Activated CD8-positive, alpha-beta memory T cell treated with anti-CD3 and anti-CD28 coated beads for 4 hours (primary cell): ENCODE data around the gene PLEKHA6.

ENCODE experiments used
- DNase-seq, 2 donors: peaks; one replicate each; pipeline ENCODE4 v3.0.0-alpha.2; 2020; ENCODE audit warnings: low read depth in 2 of 2

PLEKHA6 gene

DNA sequence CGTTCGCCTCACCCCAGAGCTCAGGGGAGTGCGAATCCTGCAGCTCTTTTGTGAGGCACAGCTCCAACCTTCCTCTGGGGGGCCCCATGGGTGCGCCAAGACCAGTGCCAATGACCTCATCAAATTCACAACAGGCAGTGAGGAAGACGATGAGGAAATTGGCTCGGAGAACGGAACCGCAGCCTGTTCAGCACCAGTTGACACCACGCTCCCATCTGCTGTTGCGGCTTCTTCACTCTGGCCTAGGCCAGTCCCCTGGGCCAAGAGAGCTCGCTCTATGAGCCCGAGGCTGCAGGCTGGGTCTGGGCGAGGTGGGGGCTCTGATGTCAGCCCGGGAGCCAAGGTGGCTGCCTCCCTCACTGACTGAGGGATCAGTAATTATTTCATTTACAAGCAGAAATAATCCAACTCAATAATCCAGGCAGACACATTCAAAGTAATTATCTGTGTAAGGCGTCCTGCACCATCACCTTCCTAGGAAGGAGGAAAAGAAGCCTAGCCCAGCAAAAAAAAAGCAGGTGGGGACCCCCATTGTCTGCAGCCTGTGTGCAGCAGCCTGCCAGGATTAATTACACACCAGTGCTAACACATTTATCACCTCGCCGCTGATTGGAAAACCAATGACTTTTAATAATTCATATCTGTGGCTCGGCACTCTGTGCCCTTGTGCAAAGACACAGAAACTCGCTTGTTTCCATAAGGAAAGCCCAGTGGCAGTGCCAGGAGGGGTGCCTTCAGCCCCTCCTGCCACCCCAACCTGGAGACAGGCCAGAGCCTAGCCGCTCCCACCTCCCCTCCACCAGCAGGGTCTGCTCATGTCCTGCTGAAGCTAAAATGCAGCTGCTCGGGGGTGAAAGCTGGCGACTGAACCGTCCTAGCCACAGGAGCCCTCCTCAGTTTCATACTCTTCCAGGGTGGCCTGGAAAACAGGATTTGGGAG lies 1.9 kb downstream of the PLEKHA6 start:
- DNase-seq = no peak

DNA sequence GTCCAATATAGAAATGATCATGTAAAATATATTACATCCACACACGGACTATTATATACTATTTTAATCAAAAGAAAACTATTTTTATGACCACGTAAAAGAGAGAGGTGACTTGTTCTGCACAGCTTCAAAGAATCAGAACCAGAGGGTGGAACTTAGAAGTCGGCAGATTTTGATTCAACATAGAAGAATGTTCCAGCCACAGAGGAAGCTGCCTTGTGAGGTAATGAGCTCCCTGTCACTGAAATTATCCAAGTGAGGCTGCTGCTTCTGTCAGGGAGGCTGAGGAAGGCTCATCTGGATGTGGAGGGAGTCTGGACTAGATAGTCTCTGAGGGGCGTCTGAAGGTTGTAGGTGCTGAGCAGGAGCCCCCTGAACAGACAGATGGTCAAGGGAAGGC lies 2.7 kb downstream of the PLEKHA6 start:
- no peak for DNase-seq

DNA sequence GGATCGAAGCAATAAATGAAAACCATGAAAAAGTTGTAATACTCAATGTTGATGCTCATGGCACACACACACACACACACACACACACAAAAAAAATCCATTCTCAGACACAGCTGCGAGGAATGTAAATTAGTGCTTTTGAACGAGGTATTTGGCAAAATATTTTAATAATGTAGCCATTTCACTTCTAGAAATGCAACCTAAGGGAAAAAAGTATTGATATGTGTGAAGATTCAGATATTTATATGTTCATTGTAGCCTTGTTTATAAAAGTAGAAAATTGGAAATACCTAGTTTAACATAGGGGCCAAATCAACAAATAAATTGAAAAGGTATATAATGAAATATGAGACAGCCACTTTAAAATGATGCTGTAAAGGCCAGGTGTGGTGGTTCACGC lies 3.8 kb downstream of the PLEKHA6 start:
- DNase-seq = no peak

DNA sequence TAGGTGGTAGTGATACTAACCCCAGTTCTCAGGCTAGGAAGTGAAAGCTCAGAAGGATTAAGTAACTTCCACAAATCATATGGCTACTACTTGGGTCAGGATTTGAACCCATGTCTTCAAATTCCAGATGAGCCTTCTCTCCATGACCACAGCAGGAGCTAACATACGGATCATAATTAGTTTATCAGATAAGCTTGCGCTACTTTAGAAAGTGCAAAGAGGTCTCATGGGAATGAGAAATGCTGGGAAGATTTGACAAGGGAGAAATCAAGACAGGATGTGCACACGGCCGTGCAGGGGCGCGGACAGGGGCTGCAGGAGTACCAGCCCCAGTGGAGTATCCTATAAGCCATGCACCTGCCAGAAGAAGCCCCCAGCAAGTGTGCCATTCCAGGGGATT lies 5.2 kb downstream of the PLEKHA6 start:
- no peak for DNase-seq

DNA sequence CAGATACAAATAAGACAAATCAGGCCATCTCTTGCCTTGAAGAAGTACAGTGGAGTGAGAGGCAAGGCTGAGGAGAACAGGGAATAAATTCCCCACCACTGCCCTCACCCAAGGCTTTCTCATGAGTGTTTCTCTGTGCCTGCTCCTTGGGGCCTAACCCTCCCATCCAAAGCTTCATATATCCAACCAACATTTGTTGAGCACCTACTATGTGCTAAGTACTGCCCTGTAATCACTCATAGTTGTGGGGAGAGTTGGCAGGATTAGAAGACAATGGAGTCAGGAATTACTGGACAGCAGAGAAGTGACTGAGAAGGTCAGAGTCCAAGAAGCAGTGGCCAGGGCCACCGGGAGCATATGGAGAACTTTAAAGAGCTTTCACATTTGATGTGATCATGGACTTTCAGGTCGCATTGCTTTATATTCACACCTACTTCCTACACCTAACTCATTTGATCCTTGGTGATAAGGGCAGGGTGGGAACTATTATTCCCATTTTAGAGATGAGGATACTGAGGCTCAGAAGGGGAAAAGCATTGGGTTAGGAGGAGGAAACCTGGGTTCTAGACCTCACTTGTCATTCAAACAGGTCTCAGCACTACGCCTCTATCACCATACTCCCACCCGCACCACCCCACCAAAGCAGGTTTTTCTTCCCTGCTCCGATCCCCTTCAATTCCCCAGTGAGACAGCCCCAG lies 6.4 kb downstream of the PLEKHA6 start:
- DNase-seq = no peak

DNA sequence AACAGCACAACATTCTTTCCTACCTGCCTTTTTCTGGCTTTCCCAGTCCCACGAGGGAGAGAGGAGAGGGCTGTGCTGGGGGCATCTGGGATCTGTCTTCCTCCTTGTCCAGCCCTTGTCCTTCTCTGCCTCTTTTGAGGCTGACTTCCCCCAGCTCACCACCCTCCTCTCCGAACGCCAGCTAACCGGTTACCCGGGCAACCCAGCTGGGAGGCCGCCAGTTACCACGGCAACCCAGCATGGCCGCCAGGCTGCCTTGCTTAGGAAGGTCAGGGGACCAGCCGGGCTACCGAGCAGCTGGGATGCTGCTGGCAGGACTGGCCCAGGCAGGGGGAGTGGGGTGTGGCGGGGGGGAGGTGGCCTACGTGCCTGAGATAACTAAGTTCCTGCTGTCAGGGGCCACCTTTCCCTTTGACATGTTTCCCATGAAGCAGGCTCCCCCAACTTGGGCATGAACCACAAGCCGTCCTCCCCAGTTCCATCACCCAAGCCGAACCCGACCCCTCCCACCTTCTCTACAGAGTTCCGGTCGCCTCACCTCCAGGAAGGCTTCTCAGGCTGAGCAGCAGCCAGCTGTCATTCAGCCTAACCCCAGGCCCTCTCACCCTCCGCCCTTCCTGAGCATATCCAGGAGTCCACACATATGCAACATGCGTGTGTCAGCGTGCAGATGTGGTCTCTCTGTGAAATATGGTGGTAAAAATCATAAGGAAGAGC lies 8.7 kb downstream of the PLEKHA6 start:
- no peak for DNase-seq

DNA sequence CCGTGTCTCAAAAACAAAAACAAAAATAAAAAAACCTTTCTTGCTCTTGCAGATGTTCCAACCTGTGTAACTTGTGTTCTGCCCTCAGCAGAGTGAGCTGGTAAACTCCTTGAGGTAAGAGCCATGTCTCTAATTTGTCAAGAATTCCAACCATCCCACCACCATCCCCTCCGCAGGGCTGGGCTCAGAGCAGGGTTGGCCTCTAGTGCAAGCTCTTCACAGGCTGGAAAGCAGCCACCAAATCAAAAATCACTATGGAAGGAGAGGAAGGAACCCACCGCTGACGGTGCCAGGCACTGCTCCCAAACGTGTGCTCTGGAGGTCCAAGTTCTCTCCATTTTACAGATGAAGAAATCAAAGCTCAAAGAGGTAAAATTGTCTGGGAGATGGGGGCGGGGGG lies 9.4 kb downstream of the PLEKHA6 start:
- DNase-seq = no peak

DNA sequence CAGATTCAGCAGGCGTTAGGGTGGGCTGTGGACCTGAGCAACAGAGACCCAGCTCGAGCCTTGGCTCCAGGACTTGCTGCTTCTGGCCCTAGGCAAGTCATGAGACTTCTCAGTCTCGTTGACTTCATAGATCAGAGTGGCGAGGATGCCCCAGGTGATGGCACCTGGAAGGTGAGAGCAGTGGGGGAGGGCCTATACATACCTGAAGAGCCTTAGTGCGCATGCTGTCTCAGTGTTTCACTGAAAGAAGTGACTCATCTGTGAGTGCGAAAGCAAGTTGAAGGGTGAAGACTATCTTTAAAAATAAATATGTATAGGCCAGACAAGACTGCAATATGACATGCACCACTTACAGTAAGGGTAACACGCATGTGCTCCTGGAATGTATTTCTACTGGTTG lies 10.1 kb downstream of the PLEKHA6 start:
- no peak for DNase-seq

DNA sequence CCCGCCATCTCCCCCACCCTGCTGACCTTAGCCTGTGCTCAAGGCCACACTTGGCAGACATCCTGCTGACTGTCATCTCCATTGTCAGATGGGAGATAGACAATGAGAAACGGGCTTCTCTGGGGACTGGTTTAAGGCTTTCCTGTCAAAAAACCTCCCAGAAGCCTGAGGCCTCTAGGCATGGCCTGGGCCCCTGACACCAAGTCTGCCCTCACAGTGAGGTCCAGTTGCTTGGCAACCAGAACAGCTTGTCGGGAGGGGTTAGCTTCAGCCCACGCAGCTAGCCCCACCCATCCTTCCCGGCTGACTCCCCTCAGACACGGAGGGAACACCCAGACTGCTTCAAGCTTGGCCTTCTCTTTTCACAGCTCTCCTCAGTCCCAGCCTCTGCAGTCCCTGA lies 11.0 kb downstream of the PLEKHA6 start:
- no peak for DNase-seq

DNA sequence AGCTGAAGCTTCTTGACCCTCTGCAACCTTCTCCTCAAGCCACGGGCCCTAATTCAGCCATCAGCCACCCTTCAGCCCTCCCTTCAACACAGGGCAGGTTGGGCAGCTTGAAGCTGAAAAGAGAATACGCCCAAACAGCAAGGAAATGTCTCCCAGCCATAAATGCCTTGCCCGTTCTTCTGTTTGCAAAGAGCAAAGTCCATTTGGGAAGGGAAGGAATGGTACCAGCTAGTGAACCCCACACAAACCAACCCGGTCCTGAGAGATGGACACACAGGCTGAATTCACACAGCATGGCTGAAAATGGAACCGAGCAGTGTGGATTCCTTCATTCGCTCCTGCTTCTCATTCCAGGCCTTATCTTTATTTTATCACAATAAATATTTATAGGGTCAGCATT lies 11.5 kb downstream of the PLEKHA6 start:
- no peak for DNase-seq

DNA sequence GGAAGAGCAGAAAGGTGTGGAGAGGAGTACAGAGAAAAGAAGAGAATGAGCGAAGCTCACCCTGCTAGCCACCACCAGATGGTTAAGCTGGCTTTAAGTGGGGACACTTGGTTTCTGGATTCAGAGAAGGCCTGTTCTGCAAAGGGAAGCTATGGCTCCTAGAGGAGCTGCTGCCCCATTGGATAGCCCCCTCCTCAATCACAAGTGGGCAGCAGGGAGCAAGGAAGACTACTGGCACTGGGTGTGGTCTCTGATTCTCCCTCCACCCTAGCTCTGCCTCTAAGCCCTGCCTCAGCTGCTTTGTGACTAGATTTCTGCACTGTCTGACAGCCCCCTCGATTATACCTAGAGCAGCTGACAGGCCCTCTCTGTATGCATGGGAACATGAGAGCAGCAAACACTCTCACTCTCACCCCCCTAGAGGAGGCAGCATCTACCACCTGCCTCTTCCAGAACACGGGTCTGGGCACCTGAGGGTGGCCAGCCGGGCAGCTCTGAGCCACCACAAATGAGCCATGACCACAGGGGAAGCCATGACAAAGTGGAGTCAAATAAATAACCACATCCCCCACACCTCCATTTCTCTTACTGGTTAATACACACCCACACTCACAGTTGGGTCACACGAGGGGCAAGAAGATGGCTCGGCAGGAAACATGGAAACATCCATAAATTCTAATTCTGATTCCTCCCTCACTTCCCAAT lies 13.6 kb downstream of the PLEKHA6 start:
- DNase-seq = no peak

DNA sequence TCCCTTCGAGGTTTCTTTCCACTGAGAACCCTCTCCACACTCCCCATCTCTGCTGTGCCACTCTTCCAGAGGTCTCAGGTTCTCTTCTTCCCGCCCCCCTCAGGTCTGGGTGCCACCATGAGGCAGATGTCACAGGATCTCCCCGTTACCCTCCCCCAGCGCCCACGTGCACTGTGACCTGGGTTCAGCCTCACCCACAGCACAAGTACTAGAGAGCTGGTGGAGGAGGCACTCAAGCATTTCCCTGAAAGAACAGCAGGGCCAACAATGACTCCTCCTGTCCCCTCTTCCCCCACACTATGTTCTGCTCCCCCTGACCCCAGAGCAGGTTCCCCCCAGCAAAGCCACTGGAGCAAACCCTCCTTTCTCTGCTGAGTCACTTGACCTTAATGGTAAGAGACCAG lies 14.3 kb downstream of the PLEKHA6 start:
- no peak for DNase-seq

DNA sequence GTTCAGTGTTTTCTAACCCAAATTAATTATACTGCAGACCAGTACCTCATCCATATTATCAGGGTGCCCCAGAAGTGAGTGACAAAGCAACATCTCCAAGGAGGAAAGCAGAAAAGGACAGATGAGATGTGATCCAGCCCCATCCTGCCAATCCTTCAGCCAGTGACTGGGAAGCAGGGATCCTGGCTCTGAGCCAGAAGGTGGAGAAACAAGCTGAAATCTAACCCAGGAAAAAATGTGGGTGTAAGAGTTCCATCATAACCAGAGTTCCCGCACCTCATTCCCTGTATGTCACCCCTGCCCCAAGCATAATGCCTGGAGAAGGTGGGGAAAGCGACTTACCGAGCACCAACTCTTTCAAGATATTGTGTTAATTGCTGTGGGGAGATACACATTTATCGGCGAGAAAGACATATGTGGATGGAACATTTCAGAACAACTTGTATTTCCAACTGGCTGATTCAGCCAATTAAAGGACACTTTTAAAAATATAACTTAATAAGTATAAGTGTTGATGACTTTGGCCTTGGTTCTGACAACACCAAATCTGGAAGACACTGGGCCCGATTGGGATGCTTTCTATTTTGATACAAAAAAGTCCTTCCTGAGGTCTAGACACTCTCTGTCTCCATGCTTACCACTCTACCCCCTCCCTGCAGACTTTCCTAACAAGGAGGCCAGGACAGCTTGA lies 14.9 kb downstream of the PLEKHA6 start:
- no peak for DNase-seq

DNA sequence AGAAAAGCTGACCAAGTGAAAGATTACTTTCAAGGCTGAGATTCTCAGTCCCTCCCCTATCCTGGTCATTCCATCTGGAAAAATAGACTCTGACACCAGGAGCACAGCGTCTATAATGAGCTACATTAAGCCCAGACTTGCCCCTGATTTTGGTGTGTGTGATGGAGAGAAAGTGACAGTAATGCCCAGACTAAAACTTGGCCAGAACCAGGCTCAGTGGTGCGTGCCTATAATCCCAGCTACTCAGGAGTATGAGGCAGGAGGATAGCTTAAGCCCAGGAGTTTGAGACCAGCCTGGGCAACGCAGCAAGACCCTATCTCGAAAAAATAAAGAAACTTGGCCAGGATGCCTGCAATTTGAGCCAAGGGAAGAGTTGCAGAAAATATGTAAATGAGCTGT lies 15.9 kb downstream of the PLEKHA6 start:
- DNase-seq = no peak

DNA sequence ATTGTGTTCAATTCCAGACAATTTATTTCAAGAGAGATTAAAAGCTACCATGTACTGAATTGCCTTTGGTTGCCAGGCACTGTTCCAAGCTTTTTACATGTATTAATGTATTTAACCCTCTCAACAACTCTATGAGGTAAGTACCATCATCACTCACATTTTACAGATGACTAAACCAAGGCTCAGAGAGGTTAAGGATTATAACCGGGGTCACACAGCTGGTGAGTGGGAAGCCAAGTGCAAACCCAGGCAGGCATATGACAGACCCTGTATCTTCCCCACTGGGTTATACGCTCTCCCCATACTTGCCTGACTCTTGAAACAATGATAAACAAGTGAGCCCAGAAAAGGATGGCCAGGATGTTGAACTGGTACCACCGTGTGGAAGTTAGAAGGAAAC lies 16.5 kb downstream of the PLEKHA6 start:
- DNase-seq = no peak

DNA sequence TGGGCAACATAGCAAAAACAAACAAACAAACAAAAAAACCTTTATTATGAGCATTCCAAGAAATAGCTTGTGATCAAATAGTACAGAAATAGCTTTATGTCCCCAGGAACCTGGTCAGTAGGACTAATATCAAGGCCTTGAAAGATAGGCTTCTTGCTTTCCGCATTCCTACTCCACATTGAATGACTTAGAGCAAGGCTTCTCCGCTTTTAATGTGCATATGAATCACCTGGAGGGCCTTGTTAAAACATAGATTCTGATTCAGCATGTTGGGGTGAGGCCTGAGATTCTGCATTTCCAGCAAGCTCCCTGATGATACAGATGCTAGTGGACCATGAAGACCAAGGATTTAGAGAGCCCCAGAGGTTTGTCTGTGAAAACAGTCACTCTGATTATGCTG lies 17.4 kb downstream of the PLEKHA6 start:
- no peak for DNase-seq

DNA sequence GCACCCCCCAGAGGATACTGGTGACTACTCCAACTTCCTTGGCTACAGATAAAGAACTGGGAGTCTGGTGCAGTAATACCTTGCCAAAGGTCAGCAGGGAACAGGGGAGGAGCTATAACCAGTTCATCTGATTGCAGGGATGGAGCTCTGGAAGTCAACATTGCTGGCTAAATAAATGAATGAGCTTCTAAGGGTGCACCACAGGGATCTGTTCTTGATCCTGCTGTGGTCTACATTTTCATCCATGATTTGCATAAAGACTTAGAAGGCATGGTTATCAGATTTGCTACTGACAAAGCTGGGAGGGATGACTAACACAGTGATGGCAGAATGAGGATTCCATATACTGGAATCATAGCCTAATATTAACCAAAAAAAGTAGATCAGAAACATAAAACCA lies 18.3 kb downstream of the PLEKHA6 start:
- no peak for DNase-seq

DNA sequence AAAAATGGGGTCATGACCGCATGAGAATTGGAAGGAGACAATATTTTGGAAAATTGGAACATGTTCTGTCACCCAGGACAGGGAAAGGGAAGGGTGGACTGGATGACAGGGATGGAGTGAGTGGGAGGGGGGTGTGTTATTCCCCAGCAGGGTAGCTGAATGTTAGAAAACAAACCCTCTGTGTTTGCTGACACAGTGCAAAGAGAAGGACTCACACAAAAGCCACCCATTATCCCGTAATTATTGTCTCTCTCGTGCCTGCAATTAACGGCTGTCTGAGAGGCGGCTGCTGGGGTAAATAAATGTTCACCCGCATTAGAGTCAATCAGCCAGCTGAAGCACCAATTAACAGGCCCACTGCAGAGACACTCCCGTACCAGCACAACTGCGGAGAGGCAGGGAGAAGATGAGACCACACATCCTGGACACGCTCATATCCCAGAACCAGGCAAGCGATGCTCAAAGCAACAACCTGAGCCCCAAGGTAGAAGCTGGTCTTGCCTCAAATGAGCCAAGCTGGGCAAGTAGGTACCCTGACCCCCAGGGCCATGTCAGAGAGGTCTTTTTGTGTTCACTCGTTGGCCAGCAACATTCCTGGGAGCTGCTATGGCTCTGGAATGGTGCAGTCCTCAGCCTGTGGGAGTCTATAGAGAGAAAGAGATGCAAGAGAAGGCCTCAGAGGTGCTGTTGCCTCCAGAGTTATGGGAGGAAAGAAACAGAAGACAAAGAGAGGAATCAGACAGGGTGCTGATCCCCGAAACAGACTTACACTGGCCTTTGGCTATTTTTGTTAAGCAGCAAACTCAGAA lies 19.4 kb downstream of the PLEKHA6 start:
- no peak for DNase-seq

DNA sequence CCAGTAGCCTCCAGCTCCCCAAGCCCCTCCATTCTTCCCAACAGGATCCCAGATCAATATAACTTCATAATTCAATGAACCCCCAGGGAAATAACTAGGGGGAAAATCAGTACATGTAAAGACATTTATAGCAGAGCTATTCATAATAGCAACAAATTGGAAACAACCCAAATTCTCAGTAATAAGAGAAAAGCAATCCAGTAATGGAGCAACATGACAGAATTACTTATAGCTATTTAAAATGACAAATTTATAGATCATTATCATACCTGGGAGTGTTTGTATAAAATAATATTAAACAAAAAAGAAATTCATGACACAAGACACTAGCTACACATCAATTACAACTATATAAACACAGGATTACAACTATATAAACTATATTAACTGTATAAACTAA lies 20.2 kb downstream of the PLEKHA6 start:
- no peak for DNase-seq

DNA sequence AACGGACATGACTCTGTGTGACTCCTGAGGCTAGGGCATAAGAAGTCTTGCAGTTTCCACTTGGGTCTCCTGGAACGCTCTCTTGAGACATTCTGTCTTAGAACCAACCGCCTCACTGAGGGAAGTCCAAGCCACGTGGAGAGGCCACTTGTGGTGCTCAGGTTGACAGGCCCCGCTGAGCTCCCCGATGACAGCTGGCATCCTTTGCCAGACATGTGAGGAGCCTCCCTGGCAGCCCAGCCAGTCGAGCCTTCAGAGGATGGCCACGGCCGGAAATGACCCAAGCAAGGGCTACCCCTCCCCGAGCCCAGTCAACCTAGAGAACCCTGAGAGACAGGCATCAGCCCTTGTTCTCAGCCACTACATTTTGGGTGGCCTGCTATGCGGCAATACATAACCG lies 20.7 kb downstream of the PLEKHA6 start:
- DNase-seq = no peak

DNA sequence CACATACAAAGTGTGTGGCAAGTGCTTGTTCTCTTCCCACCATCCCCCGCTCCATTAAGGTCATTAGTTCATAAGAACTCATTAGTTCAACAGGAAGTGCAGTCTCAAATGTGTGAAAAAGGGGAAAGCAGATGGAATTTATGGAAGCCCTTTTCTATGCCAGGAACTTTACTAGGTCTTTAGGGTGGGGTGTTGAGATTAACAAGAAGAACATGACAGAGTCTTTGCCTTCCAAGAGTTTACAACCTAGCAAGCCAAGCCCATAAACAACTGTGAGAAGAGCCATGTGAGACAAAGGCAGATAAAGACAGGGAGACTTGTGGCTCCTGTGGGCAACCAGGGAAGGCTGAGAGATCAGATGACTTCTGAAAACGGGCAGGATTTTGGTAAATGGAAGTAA lies 21.4 kb downstream of the PLEKHA6 start:
- no peak for DNase-seq
